ENCODE results near the gene UPK1B.

Gene UPK1B

DNA sequence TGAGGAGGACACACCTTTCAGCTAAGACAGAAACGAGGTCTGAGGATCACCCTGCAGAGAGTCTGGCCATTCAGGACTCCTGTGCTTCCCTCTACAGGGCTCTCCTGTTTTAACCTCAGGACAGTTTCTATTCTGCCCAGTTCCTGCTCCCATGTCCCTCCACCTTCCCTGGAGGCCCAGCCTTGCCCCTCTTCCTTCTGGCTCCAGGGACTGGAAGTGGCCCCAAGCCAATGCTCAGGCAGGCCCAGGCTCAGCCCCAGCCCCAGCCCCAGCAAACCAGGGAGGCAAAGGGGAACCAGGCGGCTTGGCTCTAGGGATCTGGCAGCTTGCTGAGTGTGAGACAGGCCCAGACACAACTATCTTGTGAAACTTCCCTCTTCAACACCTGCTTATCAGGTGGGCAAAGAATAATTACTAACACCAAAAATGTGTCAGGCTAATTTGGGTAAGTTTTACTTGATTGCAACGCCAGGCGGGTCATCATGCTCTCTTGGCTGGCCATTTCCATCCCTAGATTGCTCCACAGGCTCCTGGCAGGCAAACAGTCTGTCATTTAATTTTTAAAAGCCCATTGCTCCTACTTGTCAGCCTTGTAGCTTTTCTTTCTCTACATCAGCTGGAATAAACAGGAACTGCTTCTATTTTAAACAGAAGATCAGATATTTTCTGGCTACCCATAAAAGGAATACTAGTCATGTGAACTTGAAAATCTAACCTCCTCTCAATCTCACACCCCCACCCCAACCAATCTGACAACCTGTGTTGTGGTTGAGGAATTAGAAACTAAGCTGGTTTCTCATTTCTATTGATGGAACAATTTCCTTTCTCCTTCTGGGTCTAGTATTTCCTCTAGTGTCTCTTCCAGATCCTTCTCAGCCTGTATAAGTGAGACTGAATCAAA, 33.5 kb downstream of the UPK1B start:
- POLR2A ChIA-PET = no interaction called here
- TF ChIP-seq TCF7L2 (IDR thresholded peaks at IDR 0.05; ENCODE audit: borderline replicate concordance, low read depth, low read length) = no peak
- TF ChIP-seq ZNF660 (tag by site-specific recombination; IDR thresholded peaks at IDR 0.05) = no peak
- TF ChIP-seq, protein P1, sequence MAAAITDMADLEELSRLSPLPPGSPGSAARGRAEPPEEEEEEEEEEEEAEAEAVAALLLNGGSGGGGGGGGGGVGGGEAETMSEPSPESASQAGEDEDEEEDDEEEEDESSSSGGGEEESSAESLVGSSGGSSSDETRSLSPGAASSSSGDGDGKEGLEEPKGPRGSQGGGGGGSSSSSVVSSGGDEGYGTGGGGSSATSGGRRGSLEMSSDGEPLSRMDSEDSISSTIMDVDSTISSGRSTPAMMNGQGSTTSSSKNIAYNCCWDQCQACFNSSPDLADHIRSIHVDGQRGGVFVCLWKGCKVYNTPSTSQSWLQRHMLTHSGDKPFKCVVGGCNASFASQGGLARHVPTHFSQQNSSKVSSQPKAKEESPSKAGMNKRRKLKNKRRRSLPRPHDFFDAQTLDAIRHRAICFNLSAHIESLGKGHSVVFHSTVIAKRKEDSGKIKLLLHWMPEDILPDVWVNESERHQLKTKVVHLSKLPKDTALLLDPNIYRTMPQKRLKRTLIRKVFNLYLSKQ (tag by site-specific recombination; IDR thresholded peaks at IDR 0.05; ENCODE audit: borderline replicate concordance) = no peak
- TF ChIP-seq MEIS1 (CRISPR knock-in tag; IDR thresholded peaks at IDR 0.05; ENCODE audit: borderline replicate concordance) = no peak
- TF ChIP-seq, protein P2, sequence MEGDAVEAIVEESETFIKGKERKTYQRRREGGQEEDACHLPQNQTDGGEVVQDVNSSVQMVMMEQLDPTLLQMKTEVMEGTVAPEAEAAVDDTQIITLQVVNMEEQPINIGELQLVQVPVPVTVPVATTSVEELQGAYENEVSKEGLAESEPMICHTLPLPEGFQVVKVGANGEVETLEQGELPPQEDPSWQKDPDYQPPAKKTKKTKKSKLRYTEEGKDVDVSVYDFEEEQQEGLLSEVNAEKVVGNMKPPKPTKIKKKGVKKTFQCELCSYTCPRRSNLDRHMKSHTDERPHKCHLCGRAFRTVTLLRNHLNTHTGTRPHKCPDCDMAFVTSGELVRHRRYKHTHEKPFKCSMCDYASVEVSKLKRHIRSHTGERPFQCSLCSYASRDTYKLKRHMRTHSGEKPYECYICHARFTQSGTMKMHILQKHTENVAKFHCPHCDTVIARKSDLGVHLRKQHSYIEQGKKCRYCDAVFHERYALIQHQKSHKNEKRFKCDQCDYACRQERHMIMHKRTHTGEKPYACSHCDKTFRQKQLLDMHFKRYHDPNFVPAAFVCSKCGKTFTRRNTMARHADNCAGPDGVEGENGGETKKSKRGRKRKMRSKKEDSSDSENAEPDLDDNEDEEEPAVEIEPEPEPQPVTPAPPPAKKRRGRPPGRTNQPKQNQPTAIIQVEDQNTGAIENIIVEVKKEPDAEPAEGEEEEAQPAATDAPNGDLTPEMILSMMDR (tag by site-specific recombination; IDR thresholded peaks at IDR 0.05) = no peak
- TF ChIP-seq ZNF121 (tag by site-specific recombination; IDR thresholded peaks at IDR 0.05) = no peak
- TF ChIP-seq GLI4 (tag by site-specific recombination; IDR thresholded peaks at IDR 0.05) = no peak
- no peak overlapping the region for H3K27ac ChIP-seq (ENCODE audit: extremely low read depth, low read depth, low read length)
- no peaks in the 10 kb centered on the region for H3K4me1 ChIP-seq (ENCODE audit: control insufficient read depth, insufficient read depth, low read length)
- peaks cover 0 to 32% of the 10 kb centered on the region in 2 experiments; a peak in 1 of 3 replicates for H3K36me3 ChIP-seq (ENCODE audit: control insufficient read depth in 2 of 2, insufficient read depth in 1 of 2, low read length in 2 of 2)
- CTCF ChIA-PET = interaction anchor here (0.6 kb wide), 1 partner anchor 1399 kb away, joined by 3 read pairs; no protein-coding TSS in a partner anchor
- no peaks in the 10 kb centered on the region for H3K9me3 ChIP-seq (ENCODE audit: control insufficient read depth, insufficient read depth, low read depth, low read length)
- no peak overlapping the region for H3K4me3 ChIP-seq (ENCODE audit: low read depth, low read length)

DNA sequence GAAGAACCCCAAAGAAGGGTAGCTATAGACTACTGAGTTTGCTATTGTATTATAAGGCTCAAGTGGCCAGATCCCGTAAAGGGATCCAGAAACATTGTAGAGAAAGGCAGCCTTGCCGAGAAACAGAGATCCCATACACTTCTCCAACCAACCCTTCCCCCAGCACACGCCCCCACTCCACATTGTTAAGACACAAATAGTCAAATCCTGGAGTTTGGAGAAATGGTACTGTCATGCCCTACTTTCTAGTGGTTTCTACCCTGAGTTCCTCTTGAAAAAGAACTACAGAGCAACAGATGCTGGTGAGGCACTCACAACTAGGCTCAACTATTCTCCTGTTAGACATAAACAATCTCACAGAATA, 34.1 kb downstream of the UPK1B start:
- ChIA-PET POLR2A (no interaction called here), CTCF (no interaction called here)
- Histone ChIP-seq H3K36me3 (ENCODE audit: control insufficient read depth in 2 of 2, insufficient read depth in 1 of 2, low read length in 2 of 2) (peaks cover 0 to 38% of the 10 kb centered on the region in 2 experiments; a peak in 1 of 3 replicates), H3K27ac (ENCODE audit: extremely low read depth, low read depth, low read length) (no peak overlapping the region), H3K9me3 (ENCODE audit: control insufficient read depth, insufficient read depth, low read depth, low read length) (no peaks in the 10 kb centered on the region), H3K4me1 (ENCODE audit: control insufficient read depth, insufficient read depth, low read length) (no peaks in the 10 kb centered on the region), H3K4me3 (ENCODE audit: low read depth, low read length) (no peak overlapping the region)
- TF ChIP-seq, protein P3, sequence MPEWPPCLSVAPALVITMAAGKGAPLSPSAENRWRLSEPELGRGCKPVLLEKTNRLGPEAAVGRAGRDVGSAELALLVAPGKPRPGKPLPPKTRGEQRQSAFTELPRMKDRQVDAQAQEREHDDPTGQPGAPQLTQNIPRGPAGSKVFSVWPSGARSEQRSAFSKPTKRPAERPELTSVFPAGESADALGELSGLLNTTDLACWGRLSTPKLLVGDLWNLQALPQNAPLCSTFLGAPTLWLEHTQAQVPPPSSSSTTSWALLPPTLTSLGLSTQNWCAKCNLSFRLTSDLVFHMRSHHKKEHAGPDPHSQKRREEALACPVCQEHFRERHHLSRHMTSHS (tag by site-specific recombination; IDR thresholded peaks at IDR 0.05) = no peak
- TF ChIP-seq, protein P4, sequence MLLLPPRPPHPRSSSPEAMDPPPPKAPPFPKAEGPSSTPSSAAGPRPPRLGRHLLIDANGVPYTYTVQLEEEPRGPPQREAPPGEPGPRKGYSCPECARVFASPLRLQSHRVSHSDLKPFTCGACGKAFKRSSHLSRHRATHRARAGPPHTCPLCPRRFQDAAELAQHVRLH (tag by site-specific recombination; IDR thresholded peaks at IDR 0.05) = no peak
- TF ChIP-seq ZBTB21 (tag by site-specific recombination; IDR thresholded peaks at IDR 0.05) (no peak), ZNF174 (tag by site-specific recombination; IDR thresholded peaks at IDR 0.05) (no peak), ZNF600 (tag by site-specific recombination; IDR thresholded peaks at IDR 0.05) (no peak), REPIN1 (tag by site-specific recombination; IDR thresholded peaks at IDR 0.05; ENCODE audit: low read depth) (no peak)
- TF ChIP-seq, protein P5, sequence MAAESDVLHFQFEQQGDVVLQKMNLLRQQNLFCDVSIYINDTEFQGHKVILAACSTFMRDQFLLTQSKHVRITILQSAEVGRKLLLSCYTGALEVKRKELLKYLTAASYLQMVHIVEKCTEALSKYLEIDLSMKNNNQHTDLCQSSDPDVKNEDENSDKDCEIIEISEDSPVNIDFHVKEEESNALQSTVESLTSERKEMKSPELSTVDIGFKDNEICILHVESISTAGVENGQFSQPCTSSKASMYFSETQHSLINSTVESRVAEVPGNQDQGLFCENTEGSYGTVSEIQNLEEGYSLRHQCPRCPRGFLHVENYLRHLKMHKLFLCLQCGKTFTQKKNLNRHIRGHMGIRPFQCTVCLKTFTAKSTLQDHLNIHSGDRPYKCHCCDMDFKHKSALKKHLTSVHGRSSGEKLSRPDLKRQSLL (tag by site-specific recombination; IDR thresholded peaks at IDR 0.05) = no peak
- TF ChIP-seq, protein P6, sequence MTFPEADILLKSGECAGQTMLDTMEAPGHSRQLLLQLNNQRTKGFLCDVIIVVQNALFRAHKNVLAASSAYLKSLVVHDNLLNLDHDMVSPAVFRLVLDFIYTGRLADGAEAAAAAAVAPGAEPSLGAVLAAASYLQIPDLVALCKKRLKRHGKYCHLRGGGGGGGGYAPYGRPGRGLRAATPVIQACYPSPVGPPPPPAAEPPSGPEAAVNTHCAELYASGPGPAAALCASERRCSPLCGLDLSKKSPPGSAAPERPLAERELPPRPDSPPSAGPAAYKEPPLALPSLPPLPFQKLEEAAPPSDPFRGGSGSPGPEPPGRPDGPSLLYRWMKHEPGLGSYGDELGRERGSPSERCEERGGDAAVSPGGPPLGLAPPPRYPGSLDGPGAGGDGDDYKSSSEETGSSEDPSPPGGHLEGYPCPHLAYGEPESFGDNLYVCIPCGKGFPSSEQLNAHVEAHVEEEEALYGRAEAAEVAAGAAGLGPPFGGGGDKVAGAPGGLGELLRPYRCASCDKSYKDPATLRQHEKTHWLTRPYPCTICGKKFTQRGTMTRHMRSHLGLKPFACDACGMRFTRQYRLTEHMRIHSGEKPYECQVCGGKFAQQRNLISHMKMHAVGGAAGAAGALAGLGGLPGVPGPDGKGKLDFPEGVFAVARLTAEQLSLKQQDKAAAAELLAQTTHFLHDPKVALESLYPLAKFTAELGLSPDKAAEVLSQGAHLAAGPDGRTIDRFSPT (tag by site-specific recombination; IDR thresholded peaks at IDR 0.05) = no peak
- TF ChIP-seq, protein P7, sequence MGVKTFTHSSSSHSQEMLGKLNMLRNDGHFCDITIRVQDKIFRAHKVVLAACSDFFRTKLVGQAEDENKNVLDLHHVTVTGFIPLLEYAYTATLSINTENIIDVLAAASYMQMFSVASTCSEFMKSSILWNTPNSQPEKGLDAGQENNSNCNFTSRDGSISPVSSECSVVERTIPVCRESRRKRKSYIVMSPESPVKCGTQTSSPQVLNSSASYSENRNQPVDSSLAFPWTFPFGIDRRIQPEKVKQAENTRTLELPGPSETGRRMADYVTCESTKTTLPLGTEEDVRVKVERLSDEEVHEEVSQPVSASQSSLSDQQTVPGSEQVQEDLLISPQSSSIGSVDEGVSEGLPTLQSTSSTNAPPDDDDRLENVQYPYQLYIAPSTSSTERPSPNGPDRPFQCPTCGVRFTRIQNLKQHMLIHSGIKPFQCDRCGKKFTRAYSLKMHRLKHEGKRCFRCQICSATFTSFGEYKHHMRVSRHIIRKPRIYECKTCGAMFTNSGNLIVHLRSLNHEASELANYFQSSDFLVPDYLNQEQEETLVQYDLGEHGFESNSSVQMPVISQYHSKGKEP (tag by site-specific recombination; IDR thresholded peaks at IDR 0.05) = no peak
- TF ChIP-seq, protein P8, sequence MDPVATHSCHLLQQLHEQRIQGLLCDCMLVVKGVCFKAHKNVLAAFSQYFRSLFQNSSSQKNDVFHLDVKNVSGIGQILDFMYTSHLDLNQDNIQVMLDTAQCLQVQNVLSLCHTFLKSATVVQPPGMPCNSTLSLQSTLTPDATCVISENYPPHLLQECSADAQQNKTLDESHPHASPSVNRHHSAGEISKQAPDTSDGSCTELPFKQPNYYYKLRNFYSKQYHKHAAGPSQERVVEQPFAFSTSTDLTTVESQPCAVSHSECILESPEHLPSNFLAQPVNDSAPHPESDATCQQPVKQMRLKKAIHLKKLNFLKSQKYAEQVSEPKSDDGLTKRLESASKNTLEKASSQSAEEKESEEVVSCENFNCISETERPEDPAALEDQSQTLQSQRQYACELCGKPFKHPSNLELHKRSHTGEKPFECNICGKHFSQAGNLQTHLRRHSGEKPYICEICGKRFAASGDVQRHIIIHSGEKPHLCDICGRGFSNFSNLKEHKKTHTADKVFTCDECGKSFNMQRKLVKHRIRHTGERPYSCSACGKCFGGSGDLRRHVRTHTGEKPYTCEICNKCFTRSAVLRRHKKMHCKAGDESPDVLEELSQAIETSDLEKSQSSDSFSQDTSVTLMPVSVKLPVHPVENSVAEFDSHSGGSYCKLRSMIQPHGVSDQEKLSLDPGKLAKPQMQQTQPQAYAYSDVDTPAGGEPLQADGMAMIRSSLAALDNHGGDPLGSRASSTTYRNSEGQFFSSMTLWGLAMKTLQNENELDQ (tag by site-specific recombination; IDR thresholded peaks at IDR 0.05; ENCODE audit: low read depth) = no peak
